NCI-H526 treated with DMSO at 0.1 percent for 48 hours (cell line): ENCODE data around the gene ST3GAL2.
"Not testable (repeated sequence)": the region's sequence is repeated elsewhere in the genome, so short reads cannot be mapped to it uniquely, and the experiment has no call there.

Source experiments
- DNase-seq: peaks from one replicate; lab custom pipeline; 2025; lab: John Stamatoyannopoulos, UW

Gene ST3GAL2

DNA sequence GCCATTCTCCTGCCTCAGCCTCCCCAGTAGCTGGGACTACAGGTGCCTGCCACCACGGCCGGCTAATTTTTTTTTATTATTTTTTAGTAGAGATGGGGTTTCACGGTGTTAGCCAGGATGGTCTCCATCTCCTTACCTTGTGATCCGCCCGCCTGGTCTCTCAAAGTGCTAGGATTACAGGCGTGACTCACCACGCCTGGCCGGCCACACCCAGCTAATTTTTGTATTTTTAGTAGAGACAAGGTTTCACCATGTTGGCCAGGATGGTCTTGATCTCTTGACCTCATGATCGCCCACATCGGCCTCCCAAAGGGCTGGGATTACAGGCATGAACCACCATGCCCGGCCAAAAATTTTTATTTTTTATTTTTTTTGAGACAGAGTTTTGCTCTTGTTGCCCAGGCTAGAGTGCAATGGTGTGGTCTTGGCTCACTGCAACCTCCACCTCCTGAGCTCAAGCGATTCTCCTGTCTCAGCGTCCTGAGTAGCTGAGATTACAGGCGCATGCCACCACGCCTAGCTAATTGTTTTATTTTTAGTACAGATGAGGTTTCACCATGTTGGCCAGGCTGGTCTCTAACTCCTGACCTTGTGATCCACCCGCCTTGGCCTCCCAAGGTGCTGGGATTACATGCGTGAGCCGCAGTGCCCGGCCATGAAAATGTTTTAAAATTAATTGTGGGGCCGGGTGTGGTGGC is 52.5 kb downstream of the ST3GAL2 start:
- not testable (repeated sequence) for DNase-seq

DNA sequence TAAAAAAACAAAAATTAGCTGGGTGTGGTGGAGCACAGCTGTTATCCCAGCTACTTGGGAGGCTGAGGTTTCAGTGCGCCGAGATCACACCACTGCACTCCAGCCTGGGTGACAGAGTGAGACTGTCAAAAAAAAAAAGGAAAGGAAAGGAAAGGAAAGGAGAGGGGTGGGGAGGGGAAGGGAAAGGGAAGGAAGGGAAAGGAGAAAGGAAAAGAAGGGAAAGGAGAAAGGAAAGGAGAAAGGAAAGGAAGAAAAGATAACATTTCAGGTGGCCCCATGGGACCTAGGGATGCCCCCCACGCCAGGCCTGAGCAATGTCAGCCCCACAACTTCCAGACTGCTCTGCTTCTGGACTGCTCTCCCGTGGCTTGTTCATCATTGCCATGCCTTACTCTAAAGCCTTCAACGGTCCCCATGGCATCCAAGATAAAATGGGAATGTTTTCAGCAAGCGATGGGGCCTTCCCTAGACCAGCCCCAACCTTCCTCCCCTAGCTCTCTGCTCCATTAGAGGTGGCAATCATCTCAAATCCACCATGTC is 55.4 kb downstream of the ST3GAL2 start:
- DNase-seq = no peak

DNA sequence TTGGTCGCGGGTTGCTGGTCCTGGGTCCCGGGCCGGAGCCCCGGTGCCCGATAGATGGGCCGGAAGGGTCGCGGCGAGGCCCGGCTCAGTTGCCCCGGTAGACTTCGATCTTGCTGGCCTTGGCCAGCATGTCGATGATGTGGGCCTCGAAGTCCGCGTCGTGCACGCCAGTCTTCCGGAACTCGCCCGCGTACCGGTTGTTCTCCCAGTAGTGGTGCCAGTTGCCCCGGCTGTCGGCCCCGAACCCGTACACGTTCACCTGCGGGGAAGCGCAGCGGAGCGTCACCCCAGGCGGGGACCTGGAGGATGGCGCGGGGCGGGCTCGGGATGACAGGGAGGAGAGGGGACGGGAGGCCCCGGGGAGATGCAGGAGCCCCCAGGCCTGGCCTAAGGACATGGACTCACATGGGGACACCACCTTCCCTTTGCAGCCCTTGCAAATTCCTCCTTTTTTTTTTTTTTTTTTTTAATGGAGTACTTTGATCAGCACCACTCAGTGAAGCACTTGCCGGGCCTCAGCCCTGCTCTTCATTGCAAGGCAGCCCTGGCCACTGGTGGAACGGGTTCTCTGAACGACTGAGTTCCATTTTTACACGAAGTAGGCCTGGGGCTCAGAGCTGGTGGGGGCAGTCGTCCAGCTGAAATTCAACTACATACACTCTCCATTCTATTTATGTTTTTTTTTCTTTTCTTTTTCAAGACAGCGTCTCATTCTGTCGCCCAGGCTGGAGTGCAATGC is 57.1 kb downstream of the ST3GAL2 start:
- no peak for DNase-seq

DNA sequence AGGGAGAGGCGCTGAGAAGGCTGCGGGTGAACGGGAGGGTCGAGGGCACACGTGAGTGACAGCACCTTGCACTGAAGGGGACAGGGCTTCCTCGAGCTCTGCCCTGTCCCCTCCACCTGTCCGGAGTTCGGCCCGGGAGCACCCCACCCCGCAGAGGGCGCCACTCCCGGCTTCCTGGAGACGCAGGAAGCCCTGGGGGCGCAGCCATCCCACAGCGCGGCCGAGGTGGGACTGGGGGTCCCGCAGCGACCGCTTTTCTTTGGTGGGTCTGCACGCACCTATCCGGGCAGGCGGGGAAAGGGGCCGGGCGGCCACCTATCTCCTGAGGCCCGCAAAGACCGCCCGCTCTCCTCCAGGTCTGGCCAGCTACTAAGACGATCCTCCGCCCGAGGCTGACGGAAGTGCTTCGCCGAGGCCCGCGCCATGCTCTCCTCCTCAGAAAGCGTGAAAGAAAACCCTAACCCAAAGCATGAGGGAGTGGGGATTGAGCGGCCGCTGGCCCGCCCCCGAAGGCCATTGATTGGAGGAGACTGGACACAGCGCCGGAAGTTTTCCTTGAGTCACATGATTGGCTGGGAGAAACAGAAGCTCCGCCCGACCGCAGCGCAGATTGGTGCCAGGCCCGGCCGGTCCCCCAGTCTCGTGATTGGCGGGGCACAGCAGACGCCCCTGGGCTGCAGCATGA is 57.8 kb downstream of the ST3GAL2 start:
- peak; percentile 91 for DNase-seq

DNA sequence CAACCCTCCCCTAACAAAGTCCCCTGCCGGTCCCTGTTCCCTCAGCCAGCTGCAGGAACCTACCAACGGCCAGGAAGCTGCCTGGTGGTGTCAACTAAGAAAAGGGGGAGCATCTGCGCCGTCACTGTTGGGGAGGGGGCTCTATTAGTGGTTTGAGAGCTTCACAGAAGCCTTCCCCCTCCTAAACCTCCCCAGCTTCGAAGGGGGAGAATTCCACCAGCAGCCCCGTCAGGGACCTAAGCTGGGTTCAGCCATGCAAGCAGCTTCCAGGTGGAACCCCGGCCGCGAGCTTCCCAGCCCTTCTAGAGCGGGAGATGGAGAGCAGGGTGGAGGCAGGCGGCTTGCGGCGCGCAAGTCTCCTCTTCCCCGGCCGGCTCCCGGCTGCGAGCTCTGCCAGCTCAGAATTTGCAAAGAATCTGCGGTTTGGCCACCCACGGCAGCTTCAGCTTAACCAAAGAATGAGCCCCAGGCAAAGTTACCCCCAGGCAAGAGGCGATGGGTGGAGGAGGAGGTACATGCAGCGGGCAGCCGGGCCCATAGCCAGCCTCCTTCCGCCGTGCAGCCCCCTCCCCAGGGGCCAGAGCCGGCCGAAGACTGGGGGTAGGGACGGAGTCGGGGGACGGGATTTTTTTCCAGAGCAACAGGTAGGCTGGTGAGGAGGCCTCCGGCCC is 58.5 kb downstream of the ST3GAL2 start:
- DNase-seq = peak; percentile 30

DNA sequence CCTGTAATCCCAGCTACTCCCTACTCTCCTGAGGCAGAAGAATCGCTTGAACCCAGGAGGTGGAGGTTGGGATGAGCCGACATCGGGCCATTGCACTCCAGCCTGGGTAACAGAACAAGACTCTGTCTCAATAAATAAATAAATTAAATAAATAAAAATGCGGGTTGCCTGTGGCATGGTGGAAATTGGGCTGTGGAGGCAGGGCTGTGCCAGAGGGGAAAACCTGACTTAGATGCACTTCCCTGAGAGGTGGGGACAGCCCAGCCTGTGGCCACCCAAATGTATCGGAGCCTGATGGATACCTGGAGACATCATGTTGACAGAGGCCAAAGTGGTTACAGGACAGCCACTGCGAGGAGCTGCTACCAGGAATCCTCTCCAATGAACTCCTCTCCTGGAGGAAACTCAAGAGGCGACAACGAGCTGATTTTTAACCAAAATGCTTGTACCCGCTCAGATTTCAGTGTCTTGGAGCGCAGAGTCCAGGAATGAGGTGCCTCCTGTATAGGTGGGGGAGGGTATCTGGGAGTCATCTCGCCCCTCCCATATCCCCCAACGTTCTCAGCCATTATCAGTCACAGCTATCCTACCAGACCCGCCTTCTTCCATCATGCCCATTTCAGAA is 59.9 kb downstream of the ST3GAL2 start:
- DNase-seq = no peak

DNA sequence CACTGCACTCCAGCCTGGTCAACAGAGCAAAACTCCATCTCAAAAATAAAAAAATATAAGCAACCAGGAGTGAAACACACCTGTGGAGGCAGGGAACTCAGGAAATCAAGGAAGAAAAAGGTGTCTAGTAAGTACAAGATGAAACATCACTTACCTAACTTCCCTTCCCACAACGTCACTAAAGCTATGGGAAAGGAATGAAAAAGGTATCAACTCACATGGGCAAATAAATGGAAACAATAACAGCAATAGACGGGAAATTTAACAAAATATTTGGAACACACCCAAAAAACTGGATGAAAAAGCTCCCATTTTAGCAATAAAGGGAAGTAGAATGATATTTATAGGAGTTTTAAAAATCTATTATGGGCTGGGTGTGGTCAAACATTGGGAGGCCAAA is 61.1 kb downstream of the ST3GAL2 start:
- DNase-seq = no peak

DNA sequence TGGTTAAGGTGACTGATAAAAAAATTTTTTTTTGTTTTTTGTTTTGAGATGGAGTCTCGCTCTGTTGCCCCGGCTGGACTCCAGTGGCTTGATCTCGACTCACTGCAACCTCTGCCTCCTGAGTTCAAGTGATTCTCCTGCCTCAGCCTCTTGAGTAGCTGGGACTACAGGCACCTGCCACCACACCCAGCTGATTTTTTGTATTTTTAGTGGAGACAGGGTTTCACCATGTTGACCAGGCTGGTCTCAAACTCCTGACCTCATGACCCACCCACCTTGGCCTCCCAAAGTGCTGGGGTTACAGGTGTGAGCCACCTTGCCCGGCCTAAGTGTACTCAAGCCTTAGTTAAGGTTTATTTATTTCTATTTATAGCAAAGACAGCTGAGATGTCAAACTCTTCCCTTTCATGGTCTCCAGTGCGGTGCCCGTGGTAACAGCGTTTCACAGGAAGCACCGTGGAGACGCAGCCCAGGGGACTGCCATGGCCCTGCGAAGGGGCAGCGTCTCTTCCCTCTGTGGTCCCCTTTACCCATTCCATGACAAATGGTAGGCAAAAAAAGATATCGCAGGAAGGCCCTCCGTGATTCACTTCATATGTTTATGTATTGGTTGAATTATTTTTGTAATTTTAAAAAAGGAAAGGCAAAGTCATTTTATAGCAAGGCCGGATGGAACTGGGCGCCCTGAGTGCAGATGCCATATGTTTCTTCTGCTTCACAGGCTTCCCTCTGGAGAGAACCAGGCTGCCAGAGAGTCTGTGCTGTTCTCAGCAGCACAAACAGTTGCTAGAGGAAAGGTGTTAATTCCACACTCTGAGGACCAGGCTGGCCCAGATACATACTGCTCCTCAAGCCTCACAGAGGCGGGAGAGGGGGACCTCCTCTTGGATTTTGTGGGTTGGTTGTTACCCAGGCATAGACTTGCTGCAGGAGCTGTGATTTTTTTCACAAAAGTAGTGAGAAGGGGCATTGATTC is 63.0 kb downstream of the ST3GAL2 start:
- no peak for DNase-seq

DNA sequence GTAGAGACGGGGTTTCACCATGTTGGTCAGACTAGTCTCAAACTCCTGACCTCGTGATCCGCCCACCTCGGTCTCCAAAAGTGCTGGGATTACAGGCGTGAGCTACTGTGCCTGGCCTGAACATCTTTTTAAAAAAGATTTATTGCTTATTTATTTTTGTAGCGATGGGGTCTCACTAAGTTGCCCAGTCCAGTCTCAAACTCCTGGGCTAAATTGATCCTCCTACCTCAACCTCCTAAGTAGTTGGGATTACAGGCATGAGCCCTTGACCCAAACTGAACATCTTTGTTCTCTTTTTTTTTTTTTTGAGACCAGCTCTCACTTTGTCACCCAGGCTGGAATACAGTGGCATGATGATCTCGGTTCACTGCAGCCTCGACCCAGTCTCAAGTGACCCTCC is 64.7 kb downstream of the ST3GAL2 start:
- DNase-seq = no peak

DNA sequence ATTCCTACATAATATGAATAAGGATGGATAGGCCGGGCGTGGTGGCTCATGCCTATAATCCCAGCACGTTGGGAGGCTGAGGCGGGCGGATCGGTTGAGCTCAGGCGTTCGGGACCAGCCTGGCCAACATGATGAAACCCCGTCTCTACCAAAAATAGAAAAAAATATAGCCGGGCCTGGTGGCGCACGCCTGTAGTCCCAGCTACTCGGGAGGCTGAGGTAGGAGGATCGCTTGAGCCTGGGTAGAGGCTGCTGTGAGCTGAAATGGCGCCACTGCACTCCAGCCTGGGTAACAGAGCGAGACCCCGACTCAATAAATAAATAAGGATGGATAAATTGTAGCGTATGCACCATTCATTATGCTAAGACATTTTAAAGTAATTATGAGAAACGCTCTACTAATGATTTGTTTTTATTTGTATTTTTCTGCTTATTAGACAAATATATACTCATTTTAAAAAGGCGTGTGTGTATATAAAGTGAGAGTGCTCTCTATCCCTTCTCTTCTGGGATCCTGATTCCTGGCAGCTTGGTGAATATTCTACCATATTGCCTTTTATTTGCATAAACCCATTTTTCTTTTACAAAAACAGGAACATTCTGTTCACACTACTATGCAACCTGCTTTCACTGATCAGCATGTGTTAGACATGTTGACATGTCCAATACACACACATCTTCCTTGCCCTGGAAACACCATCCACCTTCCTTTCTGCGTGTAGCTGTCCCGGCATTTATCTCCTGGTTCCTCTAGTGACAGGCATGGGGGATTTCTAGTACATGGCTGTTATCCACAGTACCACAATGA is 65.8 kb downstream of the ST3GAL2 start:
- DNase-seq = no peak

DNA sequence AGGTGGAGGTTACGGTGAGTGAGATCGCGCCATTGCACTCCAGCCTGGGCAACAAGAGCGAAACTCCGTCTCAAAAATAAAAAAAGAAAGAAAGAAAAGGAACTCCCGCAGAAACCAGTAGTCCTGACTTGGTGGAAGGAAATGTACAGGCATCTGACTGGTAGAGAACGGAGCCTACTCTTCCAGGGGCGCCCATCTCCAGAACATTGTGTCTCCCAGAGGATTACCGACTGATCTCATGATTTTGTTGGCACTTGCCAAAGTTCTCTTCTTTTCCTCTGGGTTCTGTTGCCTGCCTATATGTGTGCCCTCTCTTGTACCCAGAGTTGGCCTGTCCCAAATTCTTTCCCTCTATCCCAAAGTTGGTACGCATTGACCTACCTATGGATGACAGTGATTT is 68.0 kb downstream of the ST3GAL2 start:
- DNase-seq = no peak

DNA sequence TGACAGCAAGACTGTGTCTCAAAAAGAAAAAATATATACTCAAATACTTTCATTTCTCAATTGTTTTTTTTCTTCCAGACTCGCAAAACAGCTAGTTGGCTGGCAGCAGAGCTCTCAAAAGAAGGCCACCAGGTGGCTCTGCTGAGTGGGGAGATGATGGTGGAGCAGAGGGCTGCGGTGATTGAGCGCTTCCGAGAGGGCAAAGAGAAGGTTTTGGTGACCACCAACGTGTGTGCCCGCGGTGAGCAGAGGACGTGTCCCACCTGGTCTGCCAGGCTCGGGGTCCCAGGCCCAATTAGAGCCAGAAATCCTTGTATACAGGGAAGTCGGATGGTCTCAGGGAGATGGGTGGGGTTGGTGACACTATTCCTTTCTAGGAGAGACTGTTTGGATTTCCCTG is 68.8 kb downstream of the ST3GAL2 start:
- DNase-seq = not testable (repeated sequence)

DNA sequence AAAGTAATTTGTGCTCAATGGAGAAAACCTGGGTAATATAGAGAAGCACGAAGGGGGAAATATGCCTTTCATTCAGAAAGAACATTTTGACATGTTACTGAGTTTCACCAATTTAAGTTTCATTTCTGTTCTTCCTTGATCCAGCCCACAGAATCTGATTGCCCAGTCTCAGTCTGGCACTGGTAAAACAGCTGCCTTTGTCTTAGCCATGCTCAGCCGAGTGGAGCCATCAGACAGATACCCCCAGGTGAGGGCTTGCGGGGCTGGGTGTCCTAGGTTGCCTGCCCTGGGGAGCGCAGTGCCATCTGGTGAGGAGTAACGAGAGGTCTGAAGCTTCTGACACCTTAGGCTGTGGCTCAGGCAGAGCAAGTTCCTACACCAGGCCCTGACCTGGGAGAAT is 74.5 kb downstream of the ST3GAL2 start:
- DNase-seq = no peak

DNA sequence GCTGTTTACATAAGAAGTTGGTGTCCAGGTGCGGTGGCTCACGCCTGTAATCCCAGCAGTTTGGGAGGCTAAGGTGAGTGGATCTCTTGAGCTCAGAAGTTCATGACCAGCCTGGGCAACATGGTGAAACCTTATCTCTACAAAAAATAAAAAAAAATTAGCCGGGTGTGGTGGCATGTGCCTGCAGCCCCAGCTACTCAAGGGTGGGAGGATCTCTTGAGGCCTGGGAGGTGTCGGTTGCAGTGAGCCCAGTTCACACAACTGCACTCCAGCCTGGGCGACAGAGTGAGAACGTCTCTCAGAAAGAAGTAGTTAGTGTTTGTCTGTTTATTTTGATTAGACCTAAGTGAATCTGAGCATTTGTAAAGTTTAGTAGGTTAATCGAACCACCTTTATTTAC is 79.3 kb downstream of the ST3GAL2 start:
- no peak for DNase-seq

DNA sequence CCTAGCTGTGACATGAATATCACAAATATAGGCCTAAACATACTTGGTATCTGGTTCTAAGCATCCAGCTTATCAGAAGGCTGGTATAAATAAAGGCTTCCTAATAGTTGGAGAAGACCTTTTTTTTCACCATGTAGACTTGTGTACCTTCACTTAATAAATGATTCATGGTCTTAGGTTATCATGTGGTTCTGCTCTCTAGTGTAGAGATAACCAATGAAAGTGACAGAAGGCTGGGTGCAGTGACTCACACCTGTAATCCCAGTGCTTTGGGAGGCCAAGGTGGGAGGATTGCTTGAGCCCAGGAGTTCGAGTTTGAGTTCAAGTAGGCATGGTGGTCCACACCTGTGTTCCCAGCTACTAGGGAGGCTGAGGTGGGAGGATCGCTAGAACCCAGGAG is 89.1 kb downstream of the ST3GAL2 start:
- no peak for DNase-seq

DNA sequence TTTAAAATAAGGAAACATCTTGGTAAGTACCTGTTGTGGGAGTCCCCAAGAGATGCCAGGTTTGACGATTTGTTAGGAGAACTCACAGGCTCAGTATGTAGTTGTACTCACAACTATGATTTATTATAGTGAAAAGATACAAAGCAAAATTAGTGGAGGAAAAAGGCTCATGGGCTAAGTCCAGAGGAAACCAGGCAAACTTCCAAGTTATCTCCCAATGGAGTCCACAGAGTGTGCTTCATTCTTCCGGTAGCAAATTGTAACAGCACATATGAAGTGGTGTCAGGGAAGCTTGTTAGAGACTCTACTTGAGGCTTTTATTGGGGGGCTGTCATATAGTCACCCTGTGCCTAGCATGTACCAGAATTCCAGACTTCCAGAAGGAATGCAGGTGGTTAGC is 89.9 kb downstream of the ST3GAL2 start:
- no peak for DNase-seq

DNA sequence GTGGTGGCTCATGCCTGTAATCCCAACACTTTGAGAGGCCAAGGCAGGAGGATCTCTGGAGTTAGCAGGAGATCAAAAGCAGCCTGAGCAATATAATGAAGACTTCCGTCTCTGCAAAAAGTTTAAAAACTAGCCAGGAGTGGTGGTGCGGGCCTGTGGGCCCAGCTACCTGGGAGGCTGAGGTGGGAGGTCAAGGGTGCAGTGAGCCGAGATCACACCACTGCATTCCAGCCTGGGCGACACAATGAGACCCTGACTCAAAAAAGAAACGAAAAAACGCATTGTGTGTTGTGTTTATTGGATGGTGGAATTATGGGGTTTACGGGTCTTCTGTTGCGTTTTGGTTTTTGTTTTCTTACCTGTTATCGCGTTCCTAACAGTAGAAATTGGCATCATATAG is 93.1 kb downstream of the ST3GAL2 start:
- no peak for DNase-seq

DNA sequence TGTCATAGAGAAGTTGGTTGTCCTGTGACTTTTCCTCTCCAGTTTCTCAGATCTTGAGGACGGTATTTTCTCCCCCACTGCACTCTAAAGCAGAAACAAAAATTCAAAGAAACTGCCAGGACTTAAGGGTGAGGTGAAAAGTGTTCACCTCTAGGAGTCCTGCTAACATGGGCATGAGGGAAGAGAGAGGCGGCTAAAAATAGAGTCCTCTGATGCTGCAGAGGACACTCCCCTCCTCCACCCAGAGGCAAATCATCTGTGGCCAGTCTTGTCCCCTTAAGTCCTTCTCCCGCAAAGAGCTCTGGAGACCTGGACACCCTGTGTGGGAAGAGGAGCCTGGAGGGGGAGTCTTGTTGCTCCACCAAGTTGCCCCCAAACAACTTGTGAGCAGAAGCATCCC is 96.9 kb downstream of the ST3GAL2 start:
- no peak for DNase-seq

DNA sequence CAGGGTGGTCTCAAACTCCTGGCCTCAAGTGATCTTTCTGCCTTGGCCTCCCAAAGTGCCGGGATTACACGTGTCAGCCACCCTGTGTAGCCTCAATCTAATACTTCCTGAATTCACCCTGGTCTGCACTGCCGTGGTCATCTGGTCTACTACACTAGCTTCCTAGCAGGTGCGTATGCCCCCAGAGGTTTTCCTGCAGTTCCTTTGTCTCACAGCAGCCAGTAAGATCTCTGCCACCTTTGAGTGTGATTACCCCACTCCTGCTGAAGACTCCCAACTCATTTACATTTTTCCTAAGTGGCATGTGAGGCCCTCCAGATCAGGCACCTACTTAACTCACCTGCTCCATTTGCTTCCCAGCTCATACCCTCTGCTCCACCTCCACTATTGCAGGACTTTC is 97.3 kb downstream of the ST3GAL2 start:
- no peak for DNase-seq

DNA sequence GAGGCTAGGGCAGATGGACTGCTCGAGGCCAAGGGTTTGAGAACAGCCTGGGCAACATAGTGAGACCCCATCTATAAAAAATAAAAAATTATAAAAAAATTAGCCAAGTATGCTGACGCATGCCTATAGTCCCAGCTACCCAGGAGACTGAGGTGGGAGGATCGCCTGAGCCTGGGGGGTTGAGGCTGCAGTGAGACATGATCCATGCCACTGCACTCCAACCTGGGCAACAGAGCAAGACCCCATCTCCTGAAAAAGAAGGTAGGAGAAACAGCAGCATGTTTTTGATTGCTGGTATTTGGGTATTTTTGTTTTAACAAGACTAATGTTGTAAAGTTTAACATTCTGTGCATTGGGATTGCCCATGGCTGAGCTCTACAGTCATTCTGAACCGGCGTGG is 101.1 kb downstream of the ST3GAL2 start:
- DNase-seq = no peak
